Measurements from ENCODE around the gene HNRNPC.

HNRNPC gene

DNA sequence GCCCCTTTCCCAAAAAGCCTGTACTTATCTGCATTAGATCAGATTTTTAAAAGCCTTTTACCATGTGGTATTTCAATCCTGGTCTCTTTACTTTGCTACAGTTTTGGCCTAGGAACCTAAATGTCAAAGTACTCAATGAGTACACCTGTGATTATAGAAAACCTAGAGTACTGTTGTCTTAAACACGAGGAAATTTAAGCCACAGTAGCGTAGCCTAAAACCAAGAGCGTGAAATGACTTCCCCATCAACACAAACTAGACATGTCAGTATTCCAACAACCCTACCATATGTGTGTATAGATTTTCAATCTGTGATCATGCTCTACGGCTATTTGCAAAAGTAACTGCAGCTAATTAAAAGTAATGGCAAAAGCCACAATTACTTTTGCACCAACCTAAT, 60.7 kb downstream of the HNRNPC start:
- no peak for DNase-seq

DNA sequence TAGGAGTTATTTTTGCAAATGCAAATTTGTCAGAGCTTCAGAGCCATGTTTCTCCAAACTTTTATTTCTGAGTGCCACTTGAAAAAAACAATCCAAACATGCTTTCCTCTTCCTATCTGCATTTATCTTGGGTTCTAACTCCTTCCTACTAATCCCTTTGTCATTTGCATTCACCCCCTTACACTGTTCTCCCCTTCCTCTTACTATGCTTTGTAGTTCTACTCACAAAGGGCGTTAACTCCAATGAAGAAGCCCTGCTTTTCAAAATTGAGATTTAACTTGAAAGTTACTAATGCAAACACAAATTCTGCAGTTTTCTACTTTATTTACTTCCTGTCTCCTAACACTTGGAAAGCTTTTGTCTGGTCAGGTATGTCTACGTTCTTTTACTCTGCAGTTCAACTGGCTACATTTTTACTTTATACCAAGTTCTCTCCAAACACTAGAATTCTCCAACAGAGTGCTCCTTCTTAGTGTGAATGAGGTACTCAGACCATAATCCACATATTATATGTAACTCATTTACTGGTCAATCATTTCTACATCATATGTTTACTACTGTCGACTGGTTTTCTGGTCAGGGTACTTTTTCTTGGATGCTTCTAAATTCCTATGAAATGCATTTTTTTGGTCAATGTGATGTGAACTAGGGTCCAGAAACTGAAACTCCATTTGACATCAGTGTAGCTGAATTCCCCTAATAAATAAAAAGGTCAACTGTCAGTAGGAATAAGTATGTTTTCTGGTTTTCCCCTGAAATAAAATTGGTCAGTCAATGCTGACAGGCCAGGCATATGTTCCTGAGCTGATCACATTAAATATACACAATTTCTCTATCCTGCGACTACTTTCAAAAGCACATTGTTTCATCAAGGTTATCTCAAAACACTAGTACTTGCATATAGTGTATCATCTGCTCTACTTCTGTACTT, 62.2 kb downstream of the HNRNPC start:
- DNase-seq, result no peak

DNA sequence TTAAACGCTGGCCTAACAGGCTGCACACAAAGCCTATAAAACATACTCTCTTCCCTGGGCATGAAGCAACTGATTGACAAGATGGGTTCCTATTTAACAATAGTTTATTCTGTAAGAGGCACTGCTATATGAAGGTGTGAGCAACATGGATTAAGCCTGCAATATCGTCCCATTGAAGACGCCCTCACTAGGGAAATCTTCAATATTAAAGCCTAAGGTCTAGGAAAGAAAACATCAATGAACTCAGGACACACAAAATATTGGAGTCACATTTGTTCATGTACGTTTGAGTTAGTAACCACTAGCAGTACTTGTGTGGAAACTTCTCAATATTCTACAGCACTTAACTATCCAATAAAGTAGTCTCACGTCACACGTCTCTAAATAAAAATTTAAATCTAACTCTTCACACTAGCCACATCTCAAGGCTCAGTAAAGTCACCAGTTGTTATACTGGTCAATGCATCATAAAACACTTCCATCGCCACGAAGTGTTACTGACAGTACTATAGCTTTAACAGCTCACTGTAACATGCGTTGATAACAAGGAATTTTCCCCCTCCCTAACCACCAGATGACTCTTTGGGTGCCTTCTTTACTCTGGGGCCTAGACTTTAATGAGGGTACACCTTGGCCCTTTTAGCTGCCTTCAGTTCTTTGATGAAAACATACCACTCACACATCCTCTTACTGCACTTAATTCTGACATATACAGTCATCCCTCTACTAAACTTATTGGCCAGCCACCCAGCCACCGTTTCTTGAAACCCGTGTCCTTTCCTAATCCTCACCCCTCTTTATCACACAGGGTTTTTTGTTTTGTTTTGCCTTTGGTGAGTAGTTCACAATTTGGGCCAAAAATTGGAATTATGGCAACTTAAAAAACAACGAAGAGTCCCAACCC, 63.3 kb downstream of the HNRNPC start:
- no peak for DNase-seq

DNA sequence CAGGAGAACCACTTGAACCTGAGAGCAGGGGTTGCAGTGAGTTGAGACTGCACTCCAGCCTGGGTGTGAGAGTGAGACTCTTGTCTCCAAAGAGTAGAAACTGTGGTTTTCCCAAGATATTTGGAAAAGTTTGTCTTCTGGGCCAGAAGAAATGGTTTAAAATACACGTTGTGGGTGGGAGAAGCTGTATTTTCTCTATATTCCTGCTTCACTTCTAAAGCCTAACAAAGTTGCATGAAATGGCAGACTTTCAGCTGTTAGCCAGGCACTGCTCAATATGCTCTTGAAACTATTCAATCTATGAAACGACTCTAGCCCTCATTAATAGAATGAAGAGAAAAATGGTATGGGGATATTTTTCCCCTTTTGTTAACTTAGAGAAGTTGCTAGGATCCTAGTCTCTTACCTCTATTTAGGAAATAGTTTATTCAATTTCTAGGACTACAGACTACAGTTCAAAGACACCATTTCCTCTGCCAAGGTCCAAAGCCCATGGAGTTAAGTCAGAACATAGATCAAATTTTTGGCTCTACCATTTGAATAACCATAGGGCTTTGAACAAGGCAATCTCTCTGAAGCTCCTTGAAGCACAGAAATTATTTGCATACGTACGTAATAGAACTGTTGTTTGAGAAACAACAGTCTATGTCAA, 64.1 kb downstream of the HNRNPC start:
- DNase-seq, result no peak

DNA sequence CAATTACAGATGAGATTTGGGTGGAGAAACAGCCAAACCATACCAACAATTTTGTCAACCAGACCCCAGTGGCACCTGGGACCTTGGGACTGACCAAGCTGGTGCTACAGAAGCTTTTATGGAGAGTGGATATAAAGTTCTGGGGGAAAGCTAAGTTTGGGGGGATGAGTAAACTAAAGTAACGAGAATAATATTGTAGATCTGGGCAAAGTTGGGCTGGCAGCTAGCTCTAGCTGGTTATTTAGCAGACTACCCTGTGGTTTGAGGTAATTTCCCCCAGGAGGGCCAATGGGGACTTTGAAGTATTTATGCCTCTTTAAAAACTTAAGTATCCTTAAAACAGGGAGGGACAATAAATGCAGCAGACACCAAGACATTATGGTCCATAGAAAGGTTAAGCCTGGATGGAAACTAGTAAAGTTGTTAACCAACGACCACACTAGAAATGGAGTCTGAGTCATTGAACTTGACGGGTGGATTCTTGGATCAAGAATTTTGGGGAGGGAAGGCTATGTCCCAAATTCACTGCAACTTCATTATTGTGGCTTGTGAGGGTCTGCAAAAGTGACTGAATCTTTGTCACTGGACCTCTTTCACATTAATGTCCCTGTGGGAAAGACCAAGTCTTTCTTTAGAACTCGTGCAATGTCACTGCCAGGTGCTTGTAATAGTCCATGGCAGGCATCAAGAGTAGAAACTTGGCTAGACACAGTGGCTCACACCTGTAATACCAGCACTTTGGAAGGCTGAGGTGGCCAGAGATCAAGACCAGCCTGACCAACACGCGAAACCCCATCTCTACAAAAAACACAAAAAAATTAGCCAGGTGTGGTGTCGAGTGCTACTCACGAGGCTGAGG, 64.8 kb downstream of the HNRNPC start:
- no peak for DNase-seq

DNA sequence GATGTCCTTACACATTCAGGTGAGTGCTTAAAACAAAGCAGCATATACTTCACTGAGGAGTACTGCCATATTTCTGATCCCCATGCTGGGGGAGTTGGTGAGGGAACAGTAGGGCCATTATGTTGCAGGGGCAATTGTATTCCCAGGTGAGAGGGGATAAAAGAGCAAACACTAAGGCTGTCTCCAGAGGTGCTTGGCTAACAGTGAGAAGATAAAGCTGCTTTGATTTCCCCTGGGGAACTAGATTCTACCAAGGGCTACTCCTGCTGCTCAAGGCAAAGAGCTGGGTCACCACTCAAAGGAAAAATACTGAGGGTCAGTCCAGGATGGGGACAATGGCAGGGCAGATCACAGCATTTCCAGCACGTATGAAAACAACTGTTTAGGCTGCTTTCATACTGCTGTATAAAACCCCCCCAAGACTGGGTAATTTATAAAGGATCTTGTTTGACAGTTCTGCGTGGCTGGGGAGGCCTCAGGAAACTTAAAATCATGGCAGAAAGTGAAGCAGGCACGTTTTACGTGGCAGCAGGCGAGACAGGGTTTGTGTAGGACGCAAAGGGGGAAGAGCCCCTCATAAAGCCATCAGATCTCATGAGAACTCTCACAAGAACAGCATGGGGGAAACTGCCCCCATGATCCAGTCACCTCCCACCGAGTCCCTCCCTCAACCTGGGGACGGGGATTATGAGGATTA, 65.6 kb downstream of the HNRNPC start:
- no peak for DNase-seq

DNA sequence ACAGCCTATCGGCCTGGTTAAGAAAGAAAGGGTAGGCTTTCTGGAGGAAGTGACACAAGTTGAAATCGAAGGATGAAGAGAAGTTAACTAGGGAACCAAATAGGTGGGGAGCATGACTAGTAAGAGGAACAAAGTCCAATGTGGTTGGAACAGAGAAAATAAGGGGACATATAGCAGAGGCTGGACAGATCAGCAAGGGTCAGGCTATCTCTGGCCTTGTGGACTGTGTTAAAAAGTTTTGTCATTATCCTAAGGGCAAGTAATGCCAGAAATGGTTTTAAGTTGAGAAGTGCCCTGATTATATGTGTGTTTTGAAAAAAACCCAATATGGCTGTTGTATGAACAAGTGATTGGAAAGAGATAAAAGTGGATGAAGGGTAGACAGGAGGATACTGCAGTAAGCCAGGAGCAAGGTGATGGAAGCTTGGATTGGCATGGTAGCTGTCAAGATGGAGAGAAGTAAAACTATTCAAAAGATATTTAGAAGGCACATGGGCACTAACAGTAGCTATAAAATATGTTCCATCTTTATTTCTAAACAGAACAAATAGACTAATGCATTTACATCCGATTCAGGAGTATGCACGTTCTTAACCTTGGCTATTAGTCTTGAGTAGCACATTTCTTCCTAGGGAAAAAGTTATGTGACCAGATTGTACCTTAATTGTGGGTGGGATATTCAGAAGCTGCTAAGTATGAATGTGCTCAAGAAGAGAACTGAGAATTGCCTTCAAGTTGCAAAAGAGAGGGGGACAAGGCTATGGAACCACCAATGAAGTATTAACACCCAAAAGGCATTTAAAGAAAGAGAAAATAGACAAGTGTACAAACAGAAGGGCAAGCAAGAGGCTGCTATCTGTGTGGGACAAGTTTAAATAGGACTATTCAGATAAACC, 66.5 kb downstream of the HNRNPC start:
- DNase-seq, result no peak

DNA sequence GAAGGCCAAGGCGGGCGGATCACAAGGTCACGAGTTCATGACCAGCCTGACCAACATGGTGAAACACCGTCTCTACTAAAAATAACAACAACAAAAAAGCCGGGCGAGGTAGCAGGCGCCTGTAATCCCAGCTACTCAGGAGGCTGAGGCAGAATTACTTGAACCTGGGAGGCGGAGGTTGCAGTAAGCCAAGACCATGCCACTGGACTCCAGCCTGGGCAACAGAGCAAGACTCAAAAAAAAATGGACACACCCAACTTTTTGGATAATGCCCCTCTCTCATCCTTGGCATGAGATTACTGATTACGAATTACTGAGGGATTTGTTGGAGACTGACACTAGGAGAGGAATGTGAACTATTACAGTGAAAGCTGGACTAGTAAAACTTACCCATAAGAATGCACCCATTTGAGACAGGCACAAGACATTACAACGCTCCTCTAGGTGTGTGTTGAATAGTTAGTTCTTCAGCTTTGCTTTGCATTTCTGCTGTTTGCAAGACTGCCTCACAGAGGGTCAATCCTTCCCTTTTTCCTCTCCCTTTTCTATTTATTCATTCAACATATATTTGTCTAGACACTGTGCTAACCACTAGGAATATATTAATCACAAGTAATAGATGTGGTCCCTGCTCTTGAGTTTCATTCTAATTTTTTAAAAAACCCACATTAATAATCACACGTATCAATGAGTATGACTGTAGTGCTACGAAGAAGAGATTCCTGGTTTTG, 67.3 kb downstream of the HNRNPC start:
- DNase-seq, result no peak

DNA sequence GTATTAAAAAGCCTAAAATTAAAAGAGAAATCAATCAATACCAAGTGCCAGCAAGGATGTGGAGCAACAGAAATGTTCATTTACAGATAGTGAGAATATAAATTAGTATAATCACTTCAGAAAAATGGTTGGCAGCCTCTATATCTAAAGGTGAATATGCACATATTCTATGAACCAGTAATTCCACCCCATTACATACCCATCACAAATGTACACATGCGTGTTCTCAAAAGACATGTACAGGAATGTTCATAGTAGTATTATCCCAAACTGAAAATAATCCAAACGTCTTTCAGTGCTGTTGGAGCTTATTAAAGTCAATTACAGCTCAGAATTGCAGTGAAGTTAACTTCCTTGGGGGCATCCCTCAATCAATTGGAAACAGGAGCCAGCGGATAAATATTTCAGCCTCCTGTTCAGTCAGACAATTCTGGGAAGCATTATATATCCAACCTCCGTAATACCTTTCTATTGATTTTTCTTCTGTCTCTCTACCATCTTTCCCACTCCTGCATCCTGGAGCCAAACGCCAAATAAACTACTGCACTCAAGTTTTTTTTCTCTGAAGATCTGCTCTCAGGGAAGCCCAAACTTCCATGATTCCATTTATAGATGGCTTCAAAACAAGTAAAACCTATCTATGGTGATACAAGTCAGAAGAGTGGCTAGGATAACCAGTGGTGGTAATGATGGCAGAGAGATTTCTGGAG, 68.3 kb downstream of the HNRNPC start:
- no peak for DNase-seq

DNA sequence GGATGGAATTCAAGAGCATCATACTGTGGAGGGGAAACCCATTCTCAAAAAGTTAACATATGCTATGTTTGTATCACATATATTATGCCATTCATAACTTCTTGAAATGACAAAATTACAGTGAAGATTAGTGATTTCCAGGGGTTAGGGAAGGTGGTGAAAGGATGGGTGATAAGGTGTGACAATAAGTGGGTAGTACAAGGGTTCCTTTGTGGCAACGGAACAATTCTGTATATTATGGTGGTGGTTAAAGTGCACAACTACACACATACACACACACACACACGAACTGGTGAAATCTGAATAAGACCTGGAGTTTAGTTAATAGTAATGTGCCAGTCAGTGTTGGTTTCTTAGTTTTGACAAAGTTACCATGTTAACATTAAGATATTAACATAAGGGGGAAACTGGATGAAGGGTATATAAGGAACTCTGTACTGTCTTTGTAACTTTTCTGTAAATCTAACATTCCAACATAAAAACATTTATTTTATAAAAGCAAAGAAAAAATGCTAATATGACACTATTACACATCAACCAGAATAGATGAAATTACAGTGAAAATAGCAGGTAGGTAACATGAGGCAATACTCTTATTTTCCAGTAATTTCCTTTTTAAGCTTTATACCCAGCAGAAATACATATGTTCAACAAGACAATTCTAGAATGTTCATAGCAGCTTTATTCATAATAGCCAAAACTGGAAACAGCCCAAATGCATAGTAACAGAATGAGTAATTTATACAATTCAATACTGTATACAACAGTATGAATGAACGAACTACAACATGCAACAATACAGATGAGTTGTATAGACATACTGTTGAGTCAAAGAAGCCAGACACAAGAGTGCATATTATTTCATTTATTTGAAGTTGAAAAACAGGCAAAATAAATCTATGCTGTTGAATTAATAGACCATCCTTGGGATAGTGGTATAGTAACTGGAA, 69.4 kb downstream of the HNRNPC start:
- DNase-seq, result no peak

DNA sequence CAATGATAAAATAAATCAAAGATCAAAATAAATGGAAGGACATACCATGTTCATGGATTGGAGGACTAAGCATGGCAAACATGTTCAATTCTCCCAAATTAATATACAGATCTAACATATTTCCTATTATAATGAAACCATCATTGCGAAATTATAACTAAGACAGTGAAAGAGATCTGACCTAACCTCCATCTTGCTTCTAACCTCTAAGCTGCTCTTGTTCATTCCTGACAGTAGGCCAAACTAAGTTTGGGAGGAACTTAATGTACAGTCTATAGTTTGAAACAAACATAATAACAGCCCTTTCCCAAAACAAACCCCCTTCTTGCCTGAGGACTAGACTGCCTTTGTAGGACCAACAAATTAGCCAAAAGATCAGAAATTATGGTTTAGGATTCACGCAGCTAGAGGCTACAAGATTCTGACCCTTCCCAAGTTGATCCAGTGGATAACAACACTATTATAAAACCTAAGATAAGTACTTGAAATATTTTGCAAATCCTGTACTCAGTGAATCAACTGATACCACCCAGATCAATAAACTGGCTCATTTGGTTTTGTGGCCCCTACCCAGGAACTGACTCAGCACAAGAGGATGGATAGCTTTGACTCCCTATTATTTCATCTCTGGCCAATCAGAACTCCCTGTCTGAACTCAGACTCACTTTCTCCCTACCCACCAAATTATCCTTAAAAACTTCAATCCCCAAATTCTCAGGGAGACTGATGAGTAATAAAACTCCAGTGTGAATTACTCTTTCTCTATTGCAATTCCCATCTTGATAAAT, 71.6 kb downstream of the HNRNPC start:
- DNase-seq, result no peak

DNA sequence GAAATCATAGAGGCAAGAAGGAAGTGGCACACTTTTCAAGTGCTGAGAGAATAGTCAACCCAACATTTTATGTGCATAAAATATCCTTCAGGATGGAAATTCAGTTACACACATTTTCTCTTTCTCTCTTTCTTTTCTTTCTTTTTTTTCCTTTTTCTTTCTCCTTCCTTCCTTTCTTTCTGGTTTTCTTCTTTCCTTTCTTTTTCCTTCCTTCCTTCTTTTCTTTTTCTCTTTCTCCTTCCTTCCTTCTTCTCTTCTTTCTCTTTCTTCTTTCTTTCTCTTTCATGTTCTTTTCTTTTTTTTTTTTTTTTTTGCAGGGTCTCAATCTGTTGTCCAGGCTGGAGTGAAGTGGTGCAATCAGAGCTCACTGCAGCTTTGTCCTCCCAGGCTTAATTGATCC, 74.6 kb downstream of the HNRNPC start:
- no peak for DNase-seq

DNA sequence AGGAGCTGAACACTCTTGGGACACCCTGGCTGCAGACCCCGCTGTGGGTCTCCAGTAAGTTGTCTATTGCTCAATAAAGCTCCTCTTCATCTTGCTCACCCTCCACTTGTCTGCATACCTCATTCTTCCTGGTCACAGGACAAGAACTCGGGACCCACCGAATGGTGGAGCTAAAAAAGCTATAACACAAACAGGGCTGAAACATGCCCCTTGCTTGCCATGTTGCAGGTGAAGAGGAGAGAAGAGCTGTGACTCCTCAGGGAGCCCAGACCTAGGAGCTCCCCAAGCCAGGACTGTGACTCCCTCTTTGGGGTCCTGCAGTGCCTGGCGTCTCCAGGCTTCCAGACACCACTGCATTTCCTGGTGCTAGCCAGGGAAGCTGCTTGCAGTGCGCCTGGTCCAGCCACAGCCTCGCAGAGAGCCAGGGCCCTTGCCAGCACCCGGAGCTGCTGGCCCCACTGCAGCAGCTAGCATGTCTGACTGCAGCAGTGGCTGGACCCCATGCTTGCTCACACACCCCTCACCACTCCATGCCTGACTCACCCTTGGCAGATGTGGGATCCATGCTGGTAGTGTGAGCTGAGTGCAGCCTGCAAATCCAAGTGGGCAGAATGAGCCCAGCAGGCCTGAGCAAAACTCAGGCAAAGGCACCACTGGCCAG, 76.2 kb downstream of the HNRNPC start:
- DNase-seq, result no peak

DNA sequence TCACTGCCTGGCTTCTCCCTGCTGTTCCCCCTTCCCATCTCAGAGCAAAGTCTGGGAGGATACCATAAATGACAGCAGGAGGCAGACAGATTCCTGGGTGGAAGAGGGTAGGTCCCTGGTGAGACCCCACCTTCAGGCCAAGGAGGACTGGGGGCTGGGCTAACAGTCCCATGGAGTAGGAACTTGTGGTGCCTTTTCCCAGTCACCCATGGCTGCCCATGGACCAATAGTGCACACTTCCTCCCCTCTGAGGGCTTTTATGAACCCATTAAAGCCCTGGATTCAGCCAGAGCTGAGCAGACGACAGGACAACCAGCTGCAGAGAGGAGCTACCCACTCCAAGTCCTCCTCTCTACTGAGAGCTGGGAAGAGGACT, 76.8 kb downstream of the HNRNPC start:
- no peak for DNase-seq

DNA sequence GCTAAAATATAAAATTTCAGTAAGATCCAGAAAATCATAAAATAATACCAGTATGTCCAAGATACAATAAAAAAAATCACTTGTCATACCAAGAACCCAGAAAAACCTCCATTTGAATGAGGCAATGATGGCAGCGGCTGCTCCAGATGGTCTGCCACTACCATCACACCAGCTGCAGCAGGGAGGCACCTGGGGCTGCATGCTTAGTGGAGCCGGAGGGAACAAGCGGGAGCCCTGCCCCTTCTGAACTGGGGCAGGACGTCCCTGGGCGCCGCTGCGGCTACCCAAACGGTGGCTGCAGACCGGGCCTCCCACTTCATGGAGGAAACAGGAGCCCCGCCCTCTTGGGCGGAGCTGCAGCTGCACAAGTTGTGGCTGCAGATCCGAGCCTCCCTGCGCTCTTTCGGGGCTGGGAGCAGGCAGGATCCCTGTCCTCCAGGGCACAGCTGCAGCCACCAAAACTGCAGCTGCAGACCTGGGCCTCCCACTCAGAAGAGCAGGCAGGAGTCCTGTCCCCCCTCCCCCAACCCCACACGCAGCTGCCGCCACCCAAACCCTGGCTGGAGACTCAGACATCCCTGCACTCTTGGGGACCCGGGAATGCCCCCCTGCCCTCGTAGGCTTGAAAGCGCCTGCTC, 77.3 kb downstream of the HNRNPC start:
- peak; percentile 53 for DNase-seq

DNA sequence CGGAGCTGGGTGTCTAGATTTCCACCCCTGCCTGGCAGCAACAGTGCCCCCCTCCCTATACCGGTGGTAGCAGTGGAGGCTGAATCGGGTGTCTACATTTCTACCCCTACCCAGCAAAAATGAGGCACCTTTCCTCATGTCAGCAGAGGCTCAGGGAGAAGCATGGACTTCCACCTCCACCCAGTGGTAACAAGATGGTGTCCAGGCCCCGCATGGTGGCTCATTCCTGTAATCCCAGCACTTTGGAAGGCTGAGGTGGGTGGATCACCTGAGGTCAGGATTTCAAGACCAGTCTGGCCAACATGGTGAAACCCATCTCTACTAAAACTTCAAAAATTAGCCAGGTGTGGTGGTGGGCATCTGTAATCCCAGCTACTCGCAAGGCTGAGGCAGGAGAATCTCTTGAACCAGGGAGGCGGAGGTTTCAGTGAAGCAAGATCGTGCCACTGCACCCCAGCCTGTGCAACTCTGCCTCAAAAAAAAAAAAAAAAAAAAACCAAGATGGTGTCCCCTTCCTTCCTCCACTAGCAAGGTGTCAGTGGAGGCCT, 77.9 kb downstream of the HNRNPC start:
- DNase-seq, result no peak

All from NCI-H446 treated with DMSO at 0.1 percent for 48 hours (cell line).